Activated naive CD4-positive, alpha-beta T cell treated with anti-CD3 and anti-CD28 coated beads, Interleukin-2, amount 10 ng/mL, durations not matched to agents 7 days and 5 days (primary cell): ENCODE results near the gene SH3BP2.
"Not testable (repeated sequence)": the region's sequence is repeated elsewhere in the genome, so short reads cannot be mapped to it uniquely, and the experiment has no call there.

Experiments used
- CTCF ChIA-PET: fragments of 350-600 bp; sonication (Branson Sonifier 250); formaldehyde crosslinking; loops from one replicate; lab custom pipeline; 2021; ENCODE audit warnings: antibody characterized with exemption; lab: Charles Lee
- DNase-seq: peaks from one replicate; pipeline ENCODE4 v3.0.0-alpha.2; 2020
- H3K27ac Mint-ChIP-seq: one replicate; pipeline ENCODE4 v1.8.0; 2021; ENCODE audit warnings: mild to moderate bottlenecking, moderate library complexity, mixed read lengths
- H3K27me3 Mint-ChIP-seq: one replicate; pipeline ENCODE4 v1.8.0; 2021; ENCODE audit warnings: mild to moderate bottlenecking, mixed read lengths
- H3K36me3 Mint-ChIP-seq: one replicate; pipeline ENCODE4 v1.8.0; 2021; ENCODE audit warnings: mixed read lengths
- H3K4me1 Mint-ChIP-seq: one replicate; pipeline ENCODE4 v1.8.0; 2021; ENCODE audit warnings: mixed read lengths
- H3K4me3 Mint-ChIP-seq: one replicate; pipeline ENCODE4 v1.8.0; 2021; ENCODE audit warnings: mild to moderate bottlenecking, moderate library complexity, mixed read lengths
- H3K9me3 Mint-ChIP-seq: one replicate; pipeline ENCODE4 v1.8.0; 2021; ENCODE audit warnings: mixed read lengths

The SH3BP2 gene

DNA sequence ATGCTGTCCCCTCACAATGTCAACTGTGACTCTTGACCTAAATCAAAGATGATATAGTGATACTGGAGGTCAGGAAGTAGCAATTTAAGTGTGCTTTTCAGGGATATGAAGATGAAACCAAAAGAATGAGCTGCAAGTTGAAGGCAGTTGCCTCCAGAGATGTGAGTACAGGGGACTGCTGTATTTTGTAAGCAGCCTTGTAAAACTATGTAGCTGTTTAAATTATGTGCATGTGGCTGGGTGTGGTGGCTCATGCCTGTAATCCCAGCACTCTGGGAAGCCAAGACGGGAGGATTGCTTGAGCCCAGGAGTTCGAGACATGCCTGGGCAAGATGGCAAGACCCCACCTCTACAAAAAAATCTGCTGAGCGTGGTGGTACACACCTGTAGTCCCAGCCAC is 21.6 kb upstream of the SH3BP2 start:
- Mint-ChIP-seq H3K27ac (peak overlapping the region; percentile 63), H3K36me3 (no peaks in the 10 kb centered on the region), H3K4me3 (no peak overlapping the region), H3K27me3 (peaks cover 16% of the 10 kb centered on the region), H3K9me3 (peaks cover 3% of the 10 kb centered on the region), H3K4me1 (peaks cover 33% of the 10 kb centered on the region)
- CTCF ChIA-PET = interaction anchor here (0.9 to 1.5 kb wide), 3 partner anchors 12 to 183 kb away, joined by 3 to 5 read pairs (median 3); no protein-coding TSS in a partner anchor
- DNase-seq = no peak

- H3K4me1 Mint-ChIP-seq, H3K27ac Mint-ChIP-seq, H3K36me3 Mint-ChIP-seq, H3K4me3 Mint-ChIP-seq, CTCF ChIA-PET, DNase-seq: not testable (repeated sequence)
- H3K27me3 Mint-ChIP-seq = peaks cover 38% of the 10 kb centered on the region
- H3K9me3 Mint-ChIP-seq = peaks cover 16% of the 10 kb centered on the region
These were observed 12.2 kb upstream of the SH3BP2 start for GRCh38 chr4:2780643-2781042.

GRCh38 chr4:2781911-2782310 is 11.0 kb upstream of the SH3BP2 start:
- Mint-ChIP-seq H3K4me1 (peaks cover 20% of the 10 kb centered on the region), H3K27me3 (peaks cover 38% of the 10 kb centered on the region), H3K27ac (no peak overlapping the region), H3K36me3 (peaks cover 7% of the 10 kb centered on the region), H3K9me3 (peaks cover 16% of the 10 kb centered on the region), H3K4me3 (no peak overlapping the region)
- CTCF ChIA-PET = interaction anchor here (1.1 kb wide), 1 partner anchor 18 kb away, joined by 3 read pairs; no protein-coding TSS in a partner anchor
- peak; percentile 14 for DNase-seq

DNA sequence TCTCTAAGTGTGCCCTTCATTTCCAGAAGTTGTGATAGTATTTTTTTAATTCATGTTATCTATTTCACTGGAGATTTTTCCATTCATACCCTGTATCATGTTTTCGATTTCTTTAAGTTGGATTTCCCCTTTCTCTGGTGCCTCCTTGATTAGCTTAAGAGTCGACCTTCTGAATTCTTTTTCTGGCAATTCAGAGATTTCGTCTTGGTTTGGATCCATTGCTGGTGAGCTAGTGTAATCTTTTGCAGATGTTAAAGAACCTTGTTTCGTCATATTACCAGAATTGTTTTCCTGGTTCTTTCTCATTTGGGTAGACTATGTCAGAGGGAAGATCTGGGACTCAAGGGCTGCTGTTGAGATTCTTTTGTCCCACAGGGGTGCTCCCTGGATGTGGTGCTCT is 9.1 kb upstream of the SH3BP2 start:
- peaks cover 38% of the 10 kb centered on the region for H3K27me3 Mint-ChIP-seq
- H3K4me1 Mint-ChIP-seq = peaks cover 37% of the 10 kb centered on the region
- CTCF ChIA-PET = interaction anchor here (1.1 to 1.5 kb wide), 3 partner anchors 10 to 20 kb away, joined by 3 to 5 read pairs (median 3); no protein-coding TSS in a partner anchor
- peaks cover 16% of the 10 kb centered on the region for H3K9me3 Mint-ChIP-seq
- peak overlapping the region; percentile 60 for H3K27ac Mint-ChIP-seq
- no peak for DNase-seq
- H3K4me3 Mint-ChIP-seq = no peak overlapping the region
- peaks cover 7% of the 10 kb centered on the region for H3K36me3 Mint-ChIP-seq

GRCh38 chr4:2785613-2786012 is 7.3 kb upstream of the SH3BP2 start:
- CTCF ChIA-PET = interaction anchor here (0.8 to 1.4 kb wide), 4 partner anchors 19 to 168 kb away, joined by 3 to 4 read pairs (median 3); no protein-coding TSS in a partner anchor
- peaks cover 7% of the 10 kb centered on the region for H3K36me3 Mint-ChIP-seq
- no peak overlapping the region for H3K4me3 Mint-ChIP-seq
- H3K27me3 Mint-ChIP-seq = peaks cover 38% of the 10 kb centered on the region
- peaks cover 43% of the 10 kb centered on the region for H3K4me1 Mint-ChIP-seq
- H3K27ac Mint-ChIP-seq = peak overlapping the region; percentile 84
- H3K9me3 Mint-ChIP-seq = peaks cover 16% of the 10 kb centered on the region
- peak; percentile 62 for DNase-seq

- DNase-seq = peak; percentile 52
- CTCF ChIA-PET = interaction anchor here (1.1 to 1.4 kb wide), 3 partner anchors 20 to 168 kb away, joined by 3 to 4 read pairs (median 3); no protein-coding TSS in a partner anchor
- peaks cover 33% of the 10 kb centered on the region for H3K27me3 Mint-ChIP-seq
- no peak overlapping the region for H3K4me3 Mint-ChIP-seq
- peaks cover 45% of the 10 kb centered on the region for H3K4me1 Mint-ChIP-seq
- peaks cover 14% of the 10 kb centered on the region for H3K9me3 Mint-ChIP-seq
- peaks cover 7% of the 10 kb centered on the region for H3K36me3 Mint-ChIP-seq
- peak overlapping the region; percentile 84 for H3K27ac Mint-ChIP-seq
These were observed 6.7 kb upstream of the SH3BP2 start for GRCh38 chr4:2786152-2786671.

GRCh38 chr4:2786794-2787229 is 6.1 kb upstream of the SH3BP2 start:
- H3K36me3 Mint-ChIP-seq = peaks cover 7% of the 10 kb centered on the region
- CTCF ChIA-PET = interaction anchor here (1.4 kb wide), 1 partner anchor 24 kb away, joined by 3 read pairs; no protein-coding TSS in a partner anchor
- peak; percentile 20 for DNase-seq
- H3K4me3 Mint-ChIP-seq = no peak overlapping the region
- H3K4me1 Mint-ChIP-seq = peaks cover 45% of the 10 kb centered on the region
- H3K9me3 Mint-ChIP-seq = peaks cover 12% of the 10 kb centered on the region
- peaks cover 31% of the 10 kb centered on the region for H3K27me3 Mint-ChIP-seq
- peak overlapping the region; percentile 84 for H3K27ac Mint-ChIP-seq

DNA sequence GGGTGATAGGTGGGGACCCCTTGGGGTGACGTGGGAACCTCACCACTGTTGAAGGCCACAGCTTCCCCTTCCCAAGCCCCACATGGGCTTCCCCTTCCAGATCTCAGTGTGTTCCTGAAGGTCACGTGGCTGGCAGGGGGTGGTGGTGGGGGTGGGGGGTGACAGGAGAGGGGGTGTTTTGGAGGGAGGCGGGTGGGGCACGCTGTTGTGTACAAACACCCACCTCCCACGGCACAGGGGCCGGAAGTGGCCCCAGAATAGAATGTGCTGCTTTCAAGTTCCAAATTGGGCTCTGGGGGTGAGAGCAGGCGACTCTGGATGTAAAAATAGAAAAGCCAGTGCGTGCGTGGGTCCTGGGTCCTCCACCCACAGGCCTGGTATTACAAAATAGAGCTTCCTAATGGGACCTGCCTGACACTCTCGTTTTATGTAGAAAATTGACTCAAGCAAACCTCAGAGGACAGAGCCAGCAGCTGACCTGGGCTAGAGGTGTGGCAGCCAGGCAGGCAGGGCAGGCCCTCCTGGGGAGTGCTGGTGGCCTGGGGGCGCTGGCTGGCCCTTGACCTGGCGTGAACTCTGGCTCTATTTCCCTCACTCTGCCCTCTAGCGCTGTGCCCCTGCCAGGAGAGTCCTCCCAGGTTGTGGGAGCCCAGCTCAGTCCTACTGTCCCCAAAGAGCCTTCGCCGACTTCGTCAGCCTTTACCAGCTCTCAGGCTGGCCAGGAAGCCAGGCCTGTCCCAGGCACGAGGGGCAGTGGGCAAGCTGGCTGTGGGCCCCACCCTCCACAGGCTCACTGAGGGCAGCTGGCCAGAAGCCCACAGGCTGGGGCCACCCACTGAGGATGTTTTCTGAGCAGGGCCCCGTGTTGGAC is 5.4 kb upstream of the SH3BP2 start:
- peaks cover 7% of the 10 kb centered on the region for H3K36me3 Mint-ChIP-seq
- peaks cover 34% of the 10 kb centered on the region for H3K27me3 Mint-ChIP-seq
- H3K4me3 Mint-ChIP-seq = no peak overlapping the region
- peak overlapping the region; percentile 92 for H3K27ac Mint-ChIP-seq
- H3K9me3 Mint-ChIP-seq = peaks cover 9% of the 10 kb centered on the region
- DNase-seq = peak; percentile 68
- CTCF ChIA-PET = no interaction called here
- H3K4me1 Mint-ChIP-seq = peaks cover 48% of the 10 kb centered on the region

GRCh38 chr4:2788101-2788500 is 4.8 kb upstream of the SH3BP2 start:
- Mint-ChIP-seq H3K4me1 (peaks cover 50% of the 10 kb centered on the region), H3K27ac (peak overlapping the region; percentile 77), H3K27me3 (peaks cover 32% of the 10 kb centered on the region), H3K4me3 (no peak overlapping the region), H3K9me3 (peaks cover 4% of the 10 kb centered on the region), H3K36me3 (peaks cover 3% of the 10 kb centered on the region)
- CTCF ChIA-PET = no interaction called here
- DNase-seq = no peak

DNA sequence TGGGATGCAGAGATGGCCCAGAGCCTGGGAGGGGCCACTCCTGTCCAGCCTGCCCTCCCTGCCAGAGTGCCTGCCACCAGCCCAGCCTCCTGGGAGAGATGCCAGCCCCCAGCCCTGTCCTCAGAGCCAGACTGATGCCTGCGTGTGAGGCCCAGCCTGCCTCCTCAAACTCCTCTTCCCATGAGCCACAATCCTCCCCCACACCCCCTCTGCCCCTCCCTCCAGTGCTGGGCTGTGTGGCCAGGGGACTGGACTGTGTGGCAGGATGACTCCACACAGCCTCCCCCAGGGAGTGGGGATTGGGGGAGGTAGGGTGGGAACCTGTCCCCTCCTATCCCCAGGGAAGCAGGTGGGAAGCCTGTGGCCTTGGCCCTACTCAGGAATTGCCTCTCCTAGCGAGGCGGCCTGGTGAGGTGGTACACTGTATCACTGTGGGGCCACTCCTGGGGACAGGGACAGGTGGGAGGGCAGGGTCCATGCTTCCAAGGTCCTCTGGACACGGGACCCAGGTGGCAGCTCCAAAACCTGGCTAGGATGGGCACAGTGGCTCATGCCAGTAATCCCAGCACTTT is 4.3 kb upstream of the SH3BP2 start:
- CTCF ChIA-PET = no interaction called here
- DNase-seq = no peak
- Mint-ChIP-seq H3K4me3 (no peak overlapping the region), H3K36me3 (peaks cover 3% of the 10 kb centered on the region), H3K27me3 (peaks cover 31% of the 10 kb centered on the region), H3K27ac (no peak overlapping the region), H3K9me3 (peaks cover 3% of the 10 kb centered on the region), H3K4me1 (peaks cover 52% of the 10 kb centered on the region)

DNA sequence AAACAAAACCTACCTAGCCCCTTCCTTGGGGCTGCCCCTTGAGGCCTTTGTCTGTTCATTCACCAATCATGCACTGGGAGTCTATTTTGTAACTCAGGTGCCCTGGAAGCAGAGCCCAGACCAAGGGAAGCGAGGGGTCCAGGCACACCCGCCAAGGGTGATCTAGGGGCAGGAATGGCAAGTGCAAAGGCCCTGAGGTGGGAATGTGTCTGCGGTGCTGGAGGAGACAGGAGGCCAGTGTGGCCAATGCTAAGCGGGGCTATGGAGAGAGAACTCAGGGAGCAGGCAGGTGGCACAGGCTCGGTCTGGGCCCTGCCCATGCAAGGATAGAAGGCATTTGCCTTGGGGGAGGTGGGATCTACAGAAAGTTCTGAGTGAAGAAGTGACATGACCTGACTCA is 3.5 kb upstream of the SH3BP2 start:
- Mint-ChIP-seq H3K36me3 (no peaks in the 10 kb centered on the region), H3K9me3 (no peaks in the 10 kb centered on the region), H3K4me3 (no peak overlapping the region), H3K4me1 (peaks cover 58% of the 10 kb centered on the region), H3K27ac (peak overlapping the region; percentile 53), H3K27me3 (peaks cover 31% of the 10 kb centered on the region)
- DNase-seq = no peak
- CTCF ChIA-PET = no interaction called here

DNA sequence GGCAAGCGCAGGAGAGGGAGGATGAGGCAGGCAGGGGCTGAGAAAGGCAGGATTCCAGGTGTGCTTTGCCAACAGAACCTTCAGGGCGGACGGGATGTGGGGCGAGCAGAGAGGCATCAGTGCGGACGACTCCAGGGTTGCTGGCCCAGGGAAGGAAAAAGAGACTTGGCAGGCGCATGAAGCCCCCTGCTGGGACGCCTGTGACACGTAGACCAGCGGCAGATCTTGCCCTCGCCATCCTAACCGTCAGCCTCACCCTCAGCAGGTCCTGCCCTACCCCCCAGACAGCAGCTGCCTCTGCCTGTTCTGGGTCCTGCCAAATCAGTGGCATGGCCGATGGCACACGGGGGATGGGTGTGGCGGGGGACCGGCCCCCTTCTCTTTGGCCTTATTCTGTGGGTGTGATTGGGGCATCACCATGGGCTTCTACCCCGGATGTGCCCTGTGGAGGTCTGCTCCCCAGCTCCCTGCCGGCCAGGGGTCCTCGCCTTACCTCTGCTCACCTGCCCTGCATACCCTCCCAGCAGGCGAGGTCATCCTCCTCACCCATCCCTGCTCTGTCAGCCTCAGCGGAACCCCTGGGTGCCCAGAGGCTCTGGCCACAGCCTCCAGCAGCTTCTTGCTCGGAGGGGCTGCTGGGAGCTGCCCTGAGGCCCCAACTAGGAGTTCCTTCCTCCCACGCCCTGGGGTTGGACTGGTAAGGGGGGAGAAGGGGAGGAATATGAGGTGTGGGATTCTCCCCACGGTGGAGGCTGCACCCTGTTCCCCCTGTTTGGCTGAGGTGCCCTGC is 2.9 kb upstream of the SH3BP2 start:
- Mint-ChIP-seq H3K4me3 (no peak overlapping the region), H3K36me3 (no peaks in the 10 kb centered on the region), H3K27ac (peak overlapping the region; percentile 53), H3K4me1 (peaks cover 63% of the 10 kb centered on the region), H3K27me3 (peaks cover 30% of the 10 kb centered on the region), H3K9me3 (no peaks in the 10 kb centered on the region)
- DNase-seq = peak; percentile 20
- CTCF ChIA-PET = interaction anchor here (0.7 to 1.2 kb wide), 2 partner anchors 9 to 23 kb away, joined by 3 read pairs; no protein-coding TSS in a partner anchor
